H1 (cell line): ENCODE measurements around the gene NUBPL. TPM values are rescaled to one million over a fixed set of nuclear protein-coding genes. Genes with fewer than 3 reads are reported as not detected.

Source experiments
- CTCF ChIA-PET: fragments of 300-600 bp; sonication (Branson Sonifier 250); formaldehyde crosslinking; loops from one replicate; lab custom pipeline; 2021; ENCODE audit not compliant: partially characterized antibody; lab: Charles Lee
- POLR2A ChIA-PET: fragments of 300-600 bp; sonication (Branson Sonifier 250); formaldehyde crosslinking; loops from one replicate; lab custom pipeline; 2021; ENCODE audit warnings: inconsistent platforms; ENCODE audit not compliant: partially characterized antibody; lab: Charles Lee
- DNase-seq, 2 experiments: peaks; one replicate each; pipeline versions ENCODE4 v3.0.0 to v3.0.0-alpha.2; 2010 to 2022; ENCODE audit warnings: low spot score in 2 of 2, low read depth in 1 of 2, mixed read lengths in 1 of 2
- FAIRE-seq: peaks from 2 replicates; lab custom pipeline; 2011; peaks lifted over from hg19 to GRCh38; lab: Jason Lieb, UNC
- H2AFZ ChIP-seq: 2 replicates; pipeline ENCODE4 v1.8.1; 2012; ENCODE audit warnings: low read length, inconsistent platforms
- H2AK5ac ChIP-seq: 2 replicates; pipeline ENCODE4 v1.6.1; 2013; ENCODE audit warnings: low read depth, low read length
- H2BK120ac ChIP-seq: replicated peaks from 2 replicates; pipeline ENCODE3; 2013; ENCODE audit warnings: low read depth, low read length, inconsistent platforms
- H2BK12ac ChIP-seq: 2 replicates; pipeline ENCODE4 v1.6.1; 2013; ENCODE audit warnings: low read depth, low read length
- H2BK15ac ChIP-seq: 2 replicates; pipeline ENCODE4 v1.6.1; 2013; ENCODE audit warnings: low read length
- H2BK20ac ChIP-seq: 2 replicates; pipeline ENCODE4 v1.6.1; 2013; ENCODE audit warnings: low read length
- H2BK5ac ChIP-seq: 2 replicates; pipeline ENCODE4 v1.6.1; 2013; ENCODE audit warnings: low read depth, low read length
- H3K14ac ChIP-seq: 2 replicates; pipeline ENCODE4 v1.6.1; 2013; ENCODE audit warnings: inconsistent platforms; ENCODE audit not compliant: insufficient read length
- H3K18ac ChIP-seq: 2 replicates; pipeline ENCODE4 v1.6.1; 2013; ENCODE audit warnings: low read length; ENCODE audit errors: extremely low read depth
- H3K23ac ChIP-seq: 2 replicates; pipeline ENCODE4 v1.6.1; 2013; ENCODE audit warnings: inconsistent platforms; ENCODE audit not compliant: insufficient read length
- H3K23me2 ChIP-seq: 2 replicates; pipeline ENCODE4 v1.6.1; 2013; ENCODE audit warnings: low read depth, low read length
- H3K27ac ChIP-seq: 2 replicates; pipeline ENCODE4 v1.6.1; 2011; ENCODE audit warnings: low read depth, low read length, inconsistent platforms
- H3K27me3 ChIP-seq, 4 experiments: replicated peaks in 1 of 4; 1 replicate in 1 of 4; 2 replicates in 3 of 4; pipeline versions ENCODE4 v1.6.1 to v1.8.1; 2011 to 2013; ENCODE audit warnings: low read length in 3 of 4, mild to moderate bottlenecking in 3 of 4, inconsistent platforms in 2 of 4, mixed read lengths in 2 of 4, moderate library complexity in 1 of 4; ENCODE audit not compliant: control insufficient read depth in 3 of 4, insufficient read depth in 3 of 4; ENCODE audit errors: extremely low read depth in 1 of 4
- H3K36me3 ChIP-seq, 4 experiments: 2 replicates each; pipeline versions ENCODE4 v1.6.1 to v1.8.1; 2011 to 2013; ENCODE audit warnings: mild to moderate bottlenecking in 4 of 4, low read length in 3 of 4, moderate library complexity in 2 of 4, control low read depth in 1 of 4, inconsistent platforms in 1 of 4; ENCODE audit not compliant: insufficient read depth in 4 of 4, control insufficient read depth in 2 of 4
- H3K4ac ChIP-seq: replicated peaks from 2 replicates; pipeline ENCODE3; 2013; ENCODE audit warnings: low read length, low read depth, mixed read lengths, inconsistent platforms; ENCODE audit not compliant: insufficient read length
- H3K4me1 ChIP-seq, 4 experiments: replicated peaks in 1 of 4; 1 replicate in 1 of 4; 2 replicates in 3 of 4; pipeline versions ENCODE4 v1.6.1 to v1.8.1; 2011 to 2013; ENCODE audit warnings: low read length in 3 of 4, inconsistent platforms in 2 of 4, mixed read lengths in 1 of 4; ENCODE audit not compliant: insufficient read depth in 4 of 4, control insufficient read depth in 3 of 4
- H3K4me2 ChIP-seq, 2 experiments: 2 replicates each; pipeline versions ENCODE4 v1.6.1 to v1.8.1; 2011 to 2013; ENCODE audit warnings: low read depth in 2 of 2, low read length in 2 of 2, control low read depth in 1 of 2, inconsistent platforms in 1 of 2, mild to moderate bottlenecking in 1 of 2; ENCODE audit not compliant: insufficient read depth in 1 of 2
- H3K4me3 ChIP-seq, 4 experiments: fragments of 200-600, 300-600 bp in 1 of 4; sonication (generic), shearing (Covaris generic), sonication (Bioruptor Twin) in 1 of 4; 2 replicates each; pipeline versions ENCODE4 v1.5.1 to v1.8.1; 2011 to 2016; ENCODE audit warnings: low read length in 4 of 4, low read depth in 3 of 4, control low read depth in 2 of 4, inconsistent platforms in 2 of 4, mild to moderate bottlenecking in 2 of 4, mixed read lengths in 1 of 4, moderate library complexity in 1 of 4; ENCODE audit not compliant: insufficient read depth in 2 of 4; ENCODE audit errors: extremely low read depth in 1 of 4
- H3K56ac ChIP-seq: replicated peaks from 2 replicates; pipeline ENCODE3; 2013; ENCODE audit warnings: low read depth, mild to moderate bottlenecking, mixed read lengths, low read length, inconsistent platforms; ENCODE audit not compliant: insufficient read length
- H3K79me1 ChIP-seq: 2 replicates; pipeline ENCODE4 v1.6.1; 2013; ENCODE audit warnings: low read depth, low read length, control low read depth
- H3K79me2 ChIP-seq, 2 experiments: 2 replicates each; pipeline versions ENCODE4 v1.6.1 to v1.8.1; 2012 to 2013; ENCODE audit warnings: low read length in 2 of 2, mild to moderate bottlenecking in 2 of 2, inconsistent platforms in 1 of 2; ENCODE audit not compliant: insufficient read depth in 2 of 2, control insufficient read depth in 1 of 2
- H3K9ac ChIP-seq, 4 experiments: replicated peaks in 1 of 4; 1 replicate in 1 of 4; 2 replicates in 3 of 4; pipeline versions ENCODE4 v1.6.1 to v1.8.1; 2011 to 2013; ENCODE audit warnings: low read depth in 3 of 4, low read length in 3 of 4, control low read depth in 2 of 4, mild to moderate bottlenecking in 2 of 4, moderate library complexity in 2 of 4, inconsistent platforms in 1 of 4; ENCODE audit errors: extremely low read depth in 1 of 4
- H3K9me3 ChIP-seq, 2 experiments: 2 replicates each; pipeline versions ENCODE4 v1.6.1 to v1.8.1; 2012 to 2013; ENCODE audit warnings: mild to moderate bottlenecking in 2 of 2, moderate library complexity in 2 of 2, control low read depth in 1 of 2, inconsistent platforms in 1 of 2, low read depth in 1 of 2, low read length in 1 of 2, mixed read lengths in 1 of 2; ENCODE audit not compliant: insufficient read depth in 2 of 2
- H4K20me1 ChIP-seq, 2 experiments: replicated peaks in 1 of 2; 2 replicates each; pipeline versions ENCODE3 to v1.8.1; 2011 to 2013; ENCODE audit warnings: inconsistent platforms in 2 of 2, low read length in 2 of 2, mild to moderate bottlenecking in 1 of 2; ENCODE audit not compliant: insufficient read depth in 2 of 2, control insufficient read depth in 1 of 2
- H4K5ac ChIP-seq: 2 replicates; pipeline ENCODE4 v1.6.1; 2013; ENCODE audit warnings: low read length, low read depth, mixed read lengths, inconsistent platforms; ENCODE audit not compliant: insufficient read length
- H4K8ac ChIP-seq: 2 replicates; pipeline ENCODE4 v1.8.0; 2013; ENCODE audit warnings: mild to moderate bottlenecking, moderate library complexity, low read length, inconsistent platforms; ENCODE audit not compliant: insufficient read depth; ENCODE audit errors: extremely low read depth
- H4K91ac ChIP-seq: replicated peaks from 2 replicates; pipeline ENCODE3; 2013; ENCODE audit warnings: low read length, mixed read lengths, inconsistent platforms; ENCODE audit not compliant: insufficient read length
- ASH2L ChIP-seq: fragments of 200-600, 300-600 bp; sonication (generic); IDR thresholded peaks from one replicate; pipeline ENCODE4 v1.7.1; 2017; ENCODE audit warnings: low read length
- ATF3 ChIP-seq: IDR thresholded peaks from 2 replicates; pipeline ENCODE4 v1.6.1; 2011; ENCODE audit warnings: low read depth, mild to moderate bottlenecking, low read length; ENCODE audit not compliant: insufficient read depth
- CEBPB ChIP-seq: IDR thresholded peaks from 2 replicates; pipeline ENCODE4 v1.6.1; 2012; ENCODE audit warnings: low read depth, low read length
- CHD1 ChIP-seq: IDR thresholded peaks from 2 replicates; pipeline ENCODE4 v1.6.1; 2012; ENCODE audit warnings: low read depth, low read length, improper control_type of control experiment
- EP300 ChIP-seq, 2 experiments: IDR thresholded peaks; 1 replicate in 1 of 2; 2 replicates in 1 of 2; pipeline ENCODE4 v1.6.1; 2011 to 2012; ENCODE audit warnings: low read depth in 2 of 2, low read length in 2 of 2, mild to moderate bottlenecking in 2 of 2, borderline replicate concordance in 1 of 2, inconsistent platforms in 1 of 2, moderate library complexity in 1 of 2
- POLR2AphosphoS5 ChIP-seq: IDR thresholded peaks from 2 replicates; pipeline ENCODE4 v1.6.1; 2011; ENCODE audit warnings: low read depth, low read length
- POU5F1 ChIP-seq: IDR thresholded peaks from 2 replicates; pipeline ENCODE4 v1.6.1; 2011; ENCODE audit warnings: low read depth, mild to moderate bottlenecking, low read length, moderate library complexity
- RFX5 ChIP-seq: IDR thresholded peaks from 2 replicates; pipeline ENCODE4 v1.6.1; 2011; ENCODE audit warnings: low read depth, low read length, improper control_type of control experiment, borderline replicate concordance
- TAF7 ChIP-seq: optimal IDR thresholded peaks from 2 replicates; pipeline ENCODE3; 2011; ENCODE audit warnings: low read depth, mild to moderate bottlenecking, inconsistent platforms, low read length, moderate library complexity, borderline replicate concordance
- USF2 ChIP-seq: IDR thresholded peaks from 2 replicates; pipeline ENCODE4 v1.6.1; 2011; ENCODE audit warnings: low read length, improper control_type of control experiment
- WGBS, 2 experiments: shearing (Covaris generic) in 1 of 2; methylation state at CpG; one replicate each; pipeline versions ENCODE4 v1.1.6 to v1.1.7; 2013 to 2015; ENCODE audit warnings: low lambda C conversion rate in 2 of 2, mixed read lengths in 2 of 2, inconsistent platforms in 1 of 2, low coverage in 1 of 2, missing lambda C conversion rate in 1 of 2; ENCODE audit not compliant: insufficient replicate concordance in 2 of 2, insufficient coverage in 1 of 2, insufficient read length in 1 of 2; ENCODE audit errors: extremely low coverage in 1 of 2, missing lambda C conversion rate in 1 of 2; 5-methylcytosine and 5-hydroxymethylcytosine counted together
- polyA plus RNA-seq, 7 experiments: library from polyadenylated mRNA; depleted of rRNA in 3 of 7; stranded (reverse) in 5 of 7; unstranded in 2 of 7; fragments of >200 nt in 5 of 7; fragments of 200-250 nt in 2 of 7; gene quantifications; 1 replicate in 5 of 7; 2 replicates in 1 of 7; 4 replicates in 1 of 7; pipeline versions ENCODE4 v1.2.1 to v1.2.3, GENCODE V29; 2011 to 2013; ENCODE audit warnings: missing spikeins in 2 of 7, mixed read lengths in 2 of 7
- total RNA-seq: library from RNA; stranded (reverse); fragmentation: NEBNext Ultra II Directional; extraction: Animal tissue kit (Norgen Biotek cat#: 25700); gene quantifications from 2 replicates; pipeline ENCODE4 v1.2.1, GENCODE V29; 2021

The NUBPL gene
- total and polyA plus RNA-seq, 2 of the 8 experiments (the other 6 are each of a cell fraction or from before 2014, with no cell fraction given): 1.6 to 6.8 TPM

- H3K79me1 ChIP-seq: no peaks in the 10 kb centered on the region
- no peaks in the 10 kb centered on the region for H3K9me3 ChIP-seq
- FAIRE-seq (no peak), DNase-seq (no peak)
- CTCF ChIA-PET: no interaction called here
- H3K23me2 ChIP-seq: no peaks in the 10 kb centered on the region
- H2BK15ac ChIP-seq: no peak overlapping the region
- no peak overlapping the region for H4K8ac ChIP-seq
- H3K36me3 ChIP-seq: no peaks in the 10 kb centered on the region
- 0 out of 2 replicates have a peak overlapping the region, but pooled peaks have one; percentile 70 for H2AFZ ChIP-seq
- no peak overlapping the region for H2BK20ac ChIP-seq
- no peak overlapping the region for H2BK12ac ChIP-seq
- no peaks in the 10 kb centered on the region for H3K27me3 ChIP-seq
- H3K27ac ChIP-seq: no peak overlapping the region
- 78% methylated on average over 6 of the region's 6 CpGs; no CpG with 5 or more reads in 1 of the 2 experiments for WGBS, 2 experiments
- no peaks in the 10 kb centered on the region for H4K20me1 ChIP-seq
- H4K5ac ChIP-seq: no peak overlapping the region
- no peak overlapping the region for H3K14ac ChIP-seq
- no peak overlapping the region for H3K9ac ChIP-seq
- H4K91ac ChIP-seq: no peak overlapping the region
- no peaks in the 10 kb centered on the region for H3K4me1 ChIP-seq
- no peak overlapping the region for H2AK5ac ChIP-seq
- H3K4me2 ChIP-seq: no peak overlapping the region
- H3K23ac ChIP-seq: no peak overlapping the region
- no peaks in the 10 kb centered on the region for H3K79me2 ChIP-seq
- H3K18ac ChIP-seq: no peak overlapping the region
- POLR2A ChIA-PET: no interaction called here
- no peak overlapping the region for H3K4me3 ChIP-seq
- no peak overlapping the region for H3K56ac ChIP-seq
- H2BK5ac ChIP-seq: no peak overlapping the region
- H3K4ac ChIP-seq: no peak overlapping the region
- no peak overlapping the region for H2BK120ac ChIP-seq
- TF ChIP-seq EP300 (IDR thresholded peaks at IDR 0.05; ENCODE audit: borderline replicate concordance in 1 of 2, low read depth in 2 of 2, low read length in 2 of 2) (no peak), TAF7 (no peak), CHD1 (no peak), ASH2L (no peak), CEBPB (no peak), RFX5 (no peak), POU5F1 (no peak), USF2 (no peak), POLR2AphosphoS5 (no peak), ATF3 (no peak)
Observed at GRCh38 chr14:31902945-31903646, 341.9 kb downstream of the NUBPL start.
